GM12878 (cell line): ENCODE data around the gene AFTPH. TPM values are rescaled to one million over a fixed set of nuclear protein-coding genes. Genes with fewer than 3 reads are reported as not detected.
A peak's percentile ranks its signal among the peaks of the same experiment; 100 is the strongest.

Source experiments
- BACH1 ChIP-seq: fragments of 450-650 bp; IDR thresholded peaks from 2 replicates; pipeline ENCODE4 v1.6.1; 2017; ENCODE audit warnings: mild to moderate bottlenecking, borderline replicate concordance
- CHD4 ChIP-seq: fragments of 200-600 bp; sonication (generic); IDR thresholded peaks from 2 replicates; pipeline ENCODE4 v1.6.1; 2016; ENCODE audit warnings: mild to moderate bottlenecking
- CREB1 ChIP-seq: IDR thresholded peaks from 2 replicates; pipeline ENCODE4 v1.6.1; 2012; ENCODE audit warnings: low read depth, mild to moderate bottlenecking, inconsistent platforms
- CREM ChIP-seq: IDR thresholded peaks from 2 replicates; pipeline ENCODE4 v1.6.1; 2014; ENCODE audit warnings: antibody characterized with exemption, low read depth
- DPF2 ChIP-seq: fragments of 450-650 bp; IDR thresholded peaks from 2 replicates; pipeline ENCODE4 v1.6.1; 2017; ENCODE audit warnings: mild to moderate bottlenecking
- ESRRA ChIP-seq: IDR thresholded peaks from 2 replicates; pipeline ENCODE4 v1.6.1; 2012; ENCODE audit warnings: mild to moderate bottlenecking, low read length, improper control_type of control experiment
- GABPA ChIP-seq: IDR thresholded peaks from 2 replicates; pipeline ENCODE4 v1.6.1; 2014; ENCODE audit warnings: antibody characterized with exemption, low read depth, mild to moderate bottlenecking, inconsistent platforms
- HCFC1 ChIP-seq: fragments of 150-350 bp; IDR thresholded peaks from 2 replicates; pipeline ENCODE4 v1.6.1; 2014; ENCODE audit warnings: low read length
- KAT2A ChIP-seq: conservative IDR thresholded peaks from 2 replicates; pipeline ENCODE4 v1.6.1; 2011; ENCODE audit warnings: low read depth, low read length; ENCODE audit not compliant: control insufficient read depth
- NR2F1 ChIP-seq: fragments of 450-650 bp; conservative IDR thresholded peaks from 2 replicates; pipeline ENCODE4 v1.6.1; 2017; ENCODE audit warnings: mild to moderate bottlenecking
- PAX5 ChIP-seq: IDR thresholded peaks from 2 replicates; pipeline ENCODE4 v1.6.1; 2011; ENCODE audit warnings: low read depth, low read length, borderline replicate concordance
- POLR2AphosphoS5 ChIP-seq: IDR thresholded peaks from 2 replicates; pipeline ENCODE4 v1.6.1; 2011; ENCODE audit warnings: mild to moderate bottlenecking, low read length, inconsistent platforms
- RAD21 ChIP-seq: IDR thresholded peaks from 2 replicates; pipeline ENCODE4 v1.6.1; 2011; ENCODE audit warnings: mild to moderate bottlenecking, low read depth, low read length, moderate library complexity; ENCODE audit not compliant: insufficient read depth
- RELA ChIP-seq: fragments of 450-650 bp; IDR thresholded peaks from 2 replicates; pipeline ENCODE4 v1.8.0; 2014; ENCODE audit warnings: borderline replicate concordance; ENCODE audit not compliant: partially characterized antibody
- SIX5 ChIP-seq: IDR thresholded peaks from 2 replicates; pipeline ENCODE4 v1.6.1; 2011; ENCODE audit warnings: mild to moderate bottlenecking, low read depth, low read length, moderate library complexity; ENCODE audit not compliant: severe bottlenecking
- SMARCA5 ChIP-seq: fragments of 450-650 bp; IDR thresholded peaks from 2 replicates; pipeline ENCODE4 v1.6.1; 2017; ENCODE audit warnings: mild to moderate bottlenecking
- TCF7 ChIP-seq: IDR thresholded peaks from 2 replicates; pipeline ENCODE4 v1.6.1; 2014; ENCODE audit warnings: antibody characterized with exemption, borderline replicate concordance
- ZNF24 ChIP-seq: fragments of 450-650 bp; IDR thresholded peaks from 2 replicates; pipeline ENCODE4 v1.6.1; 2017; ENCODE audit warnings: antibody characterized with exemption, mild to moderate bottlenecking
- polyA plus RNA-seq, 11 experiments: library from polyadenylated mRNA; depleted of rRNA in 4 of 11; unstranded in 6 of 11; stranded (reverse) in 5 of 11; fragments of >200 nt; fragmentation: Nextera tagmentation in 4 of 11; fragmentation: Illumina TruSeq in 1 of 11; extraction: Ambion mirVana in 4 of 11; extraction: Trizol in 1 of 11; gene quantifications; 1 replicate in 1 of 11; 2 replicates in 10 of 11; pipeline versions ENCODE4 v1.2.1 to v1.2.3, GENCODE V29; 2011 to 2016; ENCODE audit warnings: inconsistent platforms in 2 of 11, missing spikeins in 2 of 11, low read depth in 1 of 11
- total RNA-seq, 4 experiments: library from RNA; depleted of rRNA in 3 of 4; stranded (reverse); fragments of >200 nt in 3 of 4; fragmentation: Illumina TruSeq in 1 of 4; extraction: Trizol in 1 of 4; gene quantifications; 2 replicates each; pipeline versions ENCODE4 v1.2.1 to v1.2.3, GENCODE V29; 2013 to 2021
- TF ChIP-seq, protein P1 (sequence below), 3 experiments: IDR thresholded peaks in 2 of 3; conservative IDR thresholded peaks in 1 of 3; 2 replicates each; pipeline ENCODE4 v1.5.1; 2011; ENCODE audit warnings: low read depth in 3 of 3, low read length in 3 of 3, mild to moderate bottlenecking in 3 of 3, control low read depth in 2 of 3, moderate library complexity in 2 of 3, inconsistent platforms in 1 of 3, mixed read lengths in 1 of 3; ENCODE audit not compliant: control insufficient read depth in 2 of 3, insufficient read depth in 1 of 3; ENCODE audit errors: extremely low read depth in 1 of 3
- TF ChIP-seq, protein P2 (sequence below): fragments of 450-650 bp; IDR thresholded peaks from 2 replicates; pipeline ENCODE4 v1.6.1; 2016; ENCODE audit warnings: mild to moderate bottlenecking
- TF ChIP-seq, protein P3 (sequence below): fragments of 450-650 bp; IDR thresholded peaks from 2 replicates; pipeline ENCODE4 v1.6.1; 2017; ENCODE audit warnings: mild to moderate bottlenecking, low read depth, inconsistent platforms; ENCODE audit not compliant: poor library complexity, severe bottlenecking
- TF ChIP-seq, protein P4 (sequence below): IDR thresholded peaks from 2 replicates; pipeline ENCODE4 v1.6.1; 2011; ENCODE audit warnings: borderline replicate concordance, low read depth, mild to moderate bottlenecking, moderate library complexity, low read length; ENCODE audit not compliant: insufficient read depth, poor library complexity, severe bottlenecking

AFTPH gene
- total and polyA plus RNA-seq, 10 of the 15 experiments (the other 5 are each of a cell fraction or from before 2014, with no cell fraction given) = 25.6 to 77.3 (median 39.5) TPM

DNA sequence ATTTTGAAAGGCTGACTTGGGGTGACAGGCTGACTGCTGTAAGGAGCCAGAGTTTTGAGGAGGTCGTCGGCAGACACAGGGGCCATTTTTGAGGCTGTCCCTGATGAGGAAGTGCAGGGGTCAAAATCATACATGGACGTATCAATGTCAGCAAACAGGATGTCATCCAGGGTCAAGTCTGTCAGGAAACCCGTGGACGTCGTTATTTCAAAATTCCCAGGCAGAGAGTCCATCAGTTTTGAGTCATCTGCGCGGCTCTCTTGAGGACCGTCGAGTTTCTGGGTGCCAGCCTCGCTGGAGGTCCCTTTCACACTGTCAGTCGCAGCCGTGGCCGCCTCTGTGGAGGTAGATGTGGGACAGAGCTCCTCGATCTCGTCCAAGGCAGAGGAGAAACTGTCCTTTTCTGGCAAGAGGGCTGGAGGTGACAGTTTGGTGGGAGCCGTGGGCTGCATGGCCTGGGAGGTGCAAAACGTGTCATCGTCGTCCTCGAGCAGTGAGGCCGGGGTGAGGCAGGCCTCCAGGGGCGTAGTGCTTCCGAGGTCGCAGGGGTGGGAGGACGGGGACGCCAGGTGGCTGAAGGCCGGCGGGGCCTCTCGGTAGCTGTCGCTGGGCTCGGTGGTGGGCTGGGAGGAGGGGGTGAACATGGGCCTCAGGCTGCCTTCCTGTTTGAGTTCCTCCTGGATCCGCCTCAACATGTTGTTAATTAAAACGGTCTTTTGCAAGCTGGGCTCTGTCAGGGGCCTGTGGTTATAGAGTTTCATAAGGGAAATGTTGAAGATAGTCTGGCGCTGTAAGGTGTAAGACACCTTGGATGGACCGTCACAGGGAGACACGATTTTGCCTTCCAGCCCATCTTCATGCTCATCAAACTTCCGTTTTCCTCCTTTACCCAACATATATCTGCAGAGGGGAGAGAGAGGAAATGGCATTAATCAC lies 112.1 kb downstream of the AFTPH start (continued):
- TF ChIP-seq, protein P1, sequence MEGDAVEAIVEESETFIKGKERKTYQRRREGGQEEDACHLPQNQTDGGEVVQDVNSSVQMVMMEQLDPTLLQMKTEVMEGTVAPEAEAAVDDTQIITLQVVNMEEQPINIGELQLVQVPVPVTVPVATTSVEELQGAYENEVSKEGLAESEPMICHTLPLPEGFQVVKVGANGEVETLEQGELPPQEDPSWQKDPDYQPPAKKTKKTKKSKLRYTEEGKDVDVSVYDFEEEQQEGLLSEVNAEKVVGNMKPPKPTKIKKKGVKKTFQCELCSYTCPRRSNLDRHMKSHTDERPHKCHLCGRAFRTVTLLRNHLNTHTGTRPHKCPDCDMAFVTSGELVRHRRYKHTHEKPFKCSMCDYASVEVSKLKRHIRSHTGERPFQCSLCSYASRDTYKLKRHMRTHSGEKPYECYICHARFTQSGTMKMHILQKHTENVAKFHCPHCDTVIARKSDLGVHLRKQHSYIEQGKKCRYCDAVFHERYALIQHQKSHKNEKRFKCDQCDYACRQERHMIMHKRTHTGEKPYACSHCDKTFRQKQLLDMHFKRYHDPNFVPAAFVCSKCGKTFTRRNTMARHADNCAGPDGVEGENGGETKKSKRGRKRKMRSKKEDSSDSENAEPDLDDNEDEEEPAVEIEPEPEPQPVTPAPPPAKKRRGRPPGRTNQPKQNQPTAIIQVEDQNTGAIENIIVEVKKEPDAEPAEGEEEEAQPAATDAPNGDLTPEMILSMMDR (IDR thresholded peaks at IDR 0.05 in 2 of 3, conservative IDR thresholded peaks at IDR 0.05 in 1 of 3; ENCODE audit: control insufficient read depth in 2 of 3, extremely low read depth in 1 of 3, insufficient read depth in 1 of 3, low read depth in 3 of 3, low read length in 3 of 3) = no peak
- no peak for TF ChIP-seq RELA
- no peak for TF ChIP-seq CREB1
- TF ChIP-seq HCFC1 = no peak
- no peak; the same call in 1 of the 2 replicates for TF ChIP-seq NR2F1
- TF ChIP-seq SIX5 = no peak
- TF ChIP-seq PAX5 = no peak
- 0 out of 2 replicates have a peak, but pooled peaks have one; percentile 5 for TF ChIP-seq RAD21
- peak; percentile 49; the same call in 1 of the 2 replicates for TF ChIP-seq DPF2
- no peak for TF ChIP-seq BACH1
- TF ChIP-seq, protein P2, sequence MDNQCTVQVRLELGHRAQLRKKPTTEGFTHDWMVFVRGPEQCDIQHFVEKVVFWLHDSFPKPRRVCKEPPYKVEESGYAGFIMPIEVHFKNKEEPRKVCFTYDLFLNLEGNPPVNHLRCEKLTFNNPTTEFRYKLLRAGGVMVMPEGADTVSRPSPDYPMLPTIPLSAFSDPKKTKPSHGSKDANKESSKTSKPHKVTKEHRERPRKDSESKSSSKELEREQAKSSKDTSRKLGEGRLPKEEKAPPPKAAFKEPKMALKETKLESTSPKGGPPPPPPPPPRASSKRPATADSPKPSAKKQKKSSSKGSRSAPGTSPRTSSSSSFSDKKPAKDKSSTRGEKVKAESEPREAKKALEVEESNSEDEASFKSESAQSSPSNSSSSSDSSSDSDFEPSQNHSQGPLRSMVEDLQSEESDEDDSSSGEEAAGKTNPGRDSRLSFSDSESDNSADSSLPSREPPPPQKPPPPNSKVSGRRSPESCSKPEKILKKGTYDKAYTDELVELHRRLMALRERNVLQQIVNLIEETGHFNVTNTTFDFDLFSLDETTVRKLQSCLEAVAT = peak; percentile 78; the same call in 1 of the 2 replicates
- TF ChIP-seq CHD4 = no peak
- peak; percentile 36; the same call in 1 of the 2 replicates for TF ChIP-seq CREM
- no peak for TF ChIP-seq SMARCA5
- no peak for TF ChIP-seq TCF7
- TF ChIP-seq POLR2AphosphoS5 = no peak
- no peak for TF ChIP-seq ESRRA
- TF ChIP-seq GABPA = peak; percentile 71
- TF ChIP-seq KAT2A = no peak
- TF ChIP-seq, protein P3, sequence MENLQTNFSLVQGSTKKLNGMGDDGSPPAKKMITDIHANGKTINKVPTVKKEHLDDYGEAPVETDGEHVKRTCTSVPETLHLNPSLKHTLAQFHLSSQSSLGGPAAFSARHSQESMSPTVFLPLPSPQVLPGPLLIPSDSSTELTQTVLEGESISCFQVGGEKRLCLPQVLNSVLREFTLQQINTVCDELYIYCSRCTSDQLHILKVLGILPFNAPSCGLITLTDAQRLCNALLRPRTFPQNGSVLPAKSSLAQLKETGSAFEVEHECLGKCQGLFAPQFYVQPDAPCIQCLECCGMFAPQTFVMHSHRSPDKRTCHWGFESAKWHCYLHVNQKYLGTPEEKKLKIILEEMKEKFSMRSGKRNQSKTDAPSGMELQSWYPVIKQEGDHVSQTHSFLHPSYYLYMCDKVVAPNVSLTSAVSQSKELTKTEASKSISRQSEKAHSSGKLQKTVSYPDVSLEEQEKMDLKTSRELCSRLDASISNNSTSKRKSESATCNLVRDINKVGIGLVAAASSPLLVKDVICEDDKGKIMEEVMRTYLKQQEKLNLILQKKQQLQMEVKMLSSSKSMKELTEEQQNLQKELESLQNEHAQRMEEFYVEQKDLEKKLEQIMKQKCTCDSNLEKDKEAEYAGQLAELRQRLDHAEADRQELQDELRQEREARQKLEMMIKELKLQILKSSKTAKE = peak; percentile 91
- no peak for TF ChIP-seq ZNF24
- TF ChIP-seq, protein P4, sequence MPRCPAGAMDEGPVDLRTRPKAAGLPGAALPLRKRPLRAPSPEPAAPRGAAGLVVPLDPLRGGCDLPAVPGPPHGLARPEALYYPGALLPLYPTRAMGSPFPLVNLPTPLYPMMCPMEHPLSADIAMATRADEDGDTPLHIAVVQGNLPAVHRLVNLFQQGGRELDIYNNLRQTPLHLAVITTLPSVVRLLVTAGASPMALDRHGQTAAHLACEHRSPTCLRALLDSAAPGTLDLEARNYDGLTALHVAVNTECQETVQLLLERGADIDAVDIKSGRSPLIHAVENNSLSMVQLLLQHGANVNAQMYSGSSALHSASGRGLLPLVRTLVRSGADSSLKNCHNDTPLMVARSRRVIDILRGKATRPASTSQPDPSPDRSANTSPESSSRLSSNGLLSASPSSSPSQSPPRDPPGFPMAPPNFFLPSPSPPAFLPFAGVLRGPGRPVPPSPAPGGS = no peak
